Epidermal melanocyte (primary cell): ENCODE data around the gene PTPN3.
"Not testable (repeated sequence)": the region's sequence is repeated elsewhere in the genome, so short reads cannot be mapped to it uniquely, and the experiment has no call there.

Source experiments
- DNase-seq: peaks from one replicate; pipeline ENCODE4 v3.0.0; 2011; ENCODE audit warnings: low spot score; ENCODE audit not compliant: insufficient read length

The PTPN3 gene

GRCh38 chr9:109399258-109399767 is 98.8 kb downstream of the PTPN3 start:
- no peak for DNase-seq

GRCh38 chr9:109391176-109391575 is 106.9 kb downstream of the PTPN3 start:
- no peak for DNase-seq

DNA sequence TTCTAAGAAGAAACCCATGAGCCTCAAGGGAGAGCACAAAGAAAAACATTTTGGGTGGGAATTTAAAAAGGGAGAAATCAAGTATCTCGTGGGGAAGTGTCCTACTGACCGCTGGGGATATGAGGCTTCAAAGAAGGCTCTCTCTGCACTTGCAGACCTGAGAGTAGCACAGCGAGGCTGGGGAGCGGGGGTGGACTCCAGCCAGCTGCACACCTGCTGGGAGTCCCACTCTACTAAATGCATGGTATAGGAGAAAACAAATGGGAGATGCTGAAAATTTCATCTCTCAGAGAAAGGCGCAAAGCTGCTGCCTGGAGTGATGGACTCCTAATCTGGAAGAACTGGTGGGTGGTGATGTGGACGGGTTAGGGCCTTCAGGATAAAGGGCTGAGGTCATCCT is 110.3 kb downstream of the PTPN3 start:
- DNase-seq: no peak

DNA sequence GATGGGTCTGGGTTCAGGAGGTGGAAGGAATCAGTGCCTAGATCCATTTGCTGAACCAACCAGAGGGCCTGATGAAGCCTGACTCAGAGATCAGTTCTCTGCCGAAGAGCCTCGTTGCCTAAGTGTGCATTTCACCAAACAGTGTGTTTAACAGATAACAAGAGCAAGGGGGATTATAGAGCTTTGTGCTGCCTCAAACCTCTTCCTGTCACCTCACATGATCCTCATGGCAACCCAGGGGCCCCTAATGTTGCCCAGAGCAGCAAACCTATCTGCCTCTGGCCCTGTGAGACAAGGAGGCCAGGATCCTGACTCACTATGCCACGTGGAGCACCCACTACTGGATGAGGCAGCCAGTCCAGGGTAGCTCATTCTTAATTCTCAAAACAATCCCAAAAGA is 110.9 kb downstream of the PTPN3 start:
- no peak for DNase-seq

- DNase-seq: no peak
Measured at GRCh38 chr9:109385499-109385898, 112.6 kb downstream of the PTPN3 start.

- DNase-seq: no peak
Measured at GRCh38 chr9:109383947-109384346, 114.2 kb downstream of the PTPN3 start.

- no peak for DNase-seq
Measured at GRCh38 chr9:109383356-109383755, 114.8 kb downstream of the PTPN3 start.

DNA sequence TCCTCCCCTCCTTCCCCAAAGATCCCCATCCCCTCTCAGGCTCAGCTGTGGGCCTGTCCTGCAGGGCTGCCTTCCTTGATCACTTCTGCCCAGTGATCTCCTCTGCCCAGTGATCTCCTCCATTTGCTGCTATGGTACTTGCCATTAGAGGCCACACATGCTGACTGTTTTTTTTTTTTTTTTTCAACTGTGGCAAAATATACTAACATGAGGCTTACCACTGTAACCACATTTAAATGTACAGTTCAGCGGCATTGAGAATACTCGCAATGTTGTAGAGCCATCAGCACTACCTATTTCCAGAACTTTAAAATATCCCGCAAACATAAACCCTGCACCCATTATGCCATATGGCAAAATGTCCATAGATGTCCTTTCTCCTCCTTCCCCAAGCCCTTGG is 115.5 kb downstream of the PTPN3 start:
- DNase-seq: no peak

GRCh38 chr9:109382182-109382581 is 115.9 kb downstream of the PTPN3 start:
- DNase-seq: no peak

DNA sequence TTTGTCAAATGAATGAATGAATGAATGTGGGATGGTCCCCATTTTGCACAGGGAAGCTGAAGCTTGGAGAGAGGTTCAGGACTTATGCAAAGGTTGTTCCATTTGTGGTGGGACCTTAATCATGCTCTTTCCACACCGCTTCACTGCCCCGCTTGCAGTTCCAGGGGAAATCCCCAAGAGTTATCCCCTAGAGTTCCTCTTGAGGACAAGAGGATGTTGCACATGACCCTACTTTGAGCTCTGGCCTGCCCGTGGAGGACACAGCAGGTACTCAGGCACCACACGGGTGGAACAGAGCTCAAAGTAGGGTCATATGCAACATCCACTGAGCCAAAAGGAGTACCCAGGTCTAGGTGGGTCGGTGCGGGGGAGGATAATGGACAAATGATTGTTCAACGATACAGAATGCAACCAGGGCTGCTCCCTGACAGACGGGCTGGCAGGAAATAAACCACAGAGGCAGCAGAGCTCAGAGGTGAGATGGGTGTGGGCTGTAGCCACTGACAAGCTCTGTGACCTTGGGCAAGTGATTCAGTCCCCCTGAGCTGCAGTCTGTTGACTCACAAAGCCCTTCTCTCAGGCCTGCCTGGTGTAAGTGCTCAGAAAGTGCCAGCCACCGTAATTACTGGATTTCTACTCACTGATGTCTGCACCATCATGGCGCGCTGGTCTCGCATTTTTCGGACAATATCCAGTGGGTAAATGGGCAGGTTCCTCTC is 116.9 kb downstream of the PTPN3 start:
- no peak for DNase-seq

DNA sequence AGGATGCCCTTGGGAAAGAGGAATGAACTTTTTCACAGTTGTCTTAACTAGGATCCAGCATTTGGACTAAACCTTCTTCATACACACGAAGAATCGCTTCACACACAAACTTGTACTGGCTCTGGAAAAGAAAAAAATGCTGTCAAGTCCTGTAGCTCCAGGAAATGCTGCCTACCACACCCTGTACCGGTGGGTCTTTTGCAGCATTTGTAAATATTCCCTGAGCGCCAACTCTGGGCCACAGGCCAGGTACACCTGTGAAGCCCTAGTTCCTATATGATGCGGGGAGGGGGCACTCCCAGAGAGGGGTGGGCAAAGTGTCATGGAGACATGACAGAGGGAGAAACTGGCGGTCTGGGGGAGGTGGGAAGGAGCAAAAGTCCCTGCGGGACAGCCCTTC is 118.6 kb downstream of the PTPN3 start:
- no peak for DNase-seq

DNA sequence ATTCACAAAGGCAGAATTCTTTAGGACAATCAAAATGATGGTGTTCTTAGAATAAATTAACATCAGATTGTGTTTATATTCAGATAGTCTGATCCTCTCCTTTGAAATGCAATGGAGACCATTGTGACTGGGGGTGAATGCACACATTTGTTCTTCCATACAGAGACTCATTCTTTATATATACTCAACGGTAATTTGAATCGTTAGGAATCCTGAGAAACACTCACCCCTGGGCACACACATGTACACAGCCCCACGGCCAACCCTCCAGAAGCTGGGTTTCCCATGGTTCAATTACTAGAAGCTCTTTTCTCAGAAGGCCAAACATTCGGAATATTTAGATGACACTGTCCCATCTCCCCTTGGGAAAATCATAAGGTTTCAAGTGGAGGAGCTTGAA is 119.8 kb downstream of the PTPN3 start:
- no peak for DNase-seq

DNA sequence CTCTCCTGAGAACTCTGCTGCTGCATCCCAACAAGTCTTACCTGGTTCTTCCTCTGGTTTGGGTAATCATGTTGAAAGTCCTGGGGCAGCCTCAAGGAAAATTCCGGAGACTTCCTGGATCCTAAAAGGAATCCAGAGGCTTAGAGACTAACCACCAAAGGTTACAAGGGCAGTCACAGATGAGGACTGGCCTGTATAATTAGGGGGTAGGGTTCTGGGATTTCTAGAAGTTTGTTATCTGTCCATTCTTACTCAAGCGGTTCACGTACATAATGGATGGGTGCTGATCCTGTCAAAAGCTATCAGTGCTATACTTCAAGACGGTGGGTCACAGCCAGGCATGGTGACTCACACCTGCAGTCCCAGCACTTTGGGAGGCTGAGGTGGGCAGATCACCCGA is 125.9 kb downstream of the PTPN3 start:
- DNase-seq: no peak

DNA sequence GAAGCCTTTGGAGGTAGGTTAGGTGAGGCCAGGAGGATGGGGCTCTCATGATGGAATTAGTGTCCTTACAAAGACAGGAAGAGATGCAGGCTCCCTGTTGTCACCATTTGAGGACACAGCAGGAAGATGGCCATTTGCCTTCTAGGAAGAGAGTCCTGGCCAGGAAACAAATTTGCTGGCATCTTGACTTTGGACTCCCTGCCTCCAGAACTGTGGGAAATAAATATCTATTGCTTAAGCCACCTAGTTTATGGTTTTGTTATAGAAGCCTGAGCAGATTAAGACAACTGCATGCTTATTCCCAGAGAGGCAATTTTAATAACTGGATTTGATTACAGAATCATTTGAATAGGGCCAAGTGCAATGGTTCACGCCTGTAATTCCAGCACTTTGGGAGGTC is 126.7 kb downstream of the PTPN3 start:
- no peak for DNase-seq

DNA sequence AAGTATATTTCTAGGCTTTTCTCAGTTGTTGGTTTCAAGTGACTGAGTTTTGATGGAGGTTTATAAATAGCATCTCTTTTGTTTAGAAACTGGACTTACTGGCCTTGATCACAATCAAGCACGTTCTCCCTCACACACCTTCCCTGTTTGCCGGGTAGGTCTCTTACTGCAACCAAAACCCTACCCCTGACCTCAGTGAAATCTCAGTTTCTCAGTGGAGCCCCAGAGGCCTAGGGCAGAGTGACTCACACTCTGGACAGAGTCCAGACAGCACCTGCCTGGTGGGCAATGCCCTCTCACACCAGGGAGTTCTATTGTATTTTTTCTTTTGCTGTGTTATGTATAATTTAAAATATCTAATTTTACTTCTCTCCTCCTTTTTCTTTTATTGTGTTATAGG is 128.8 kb downstream of the PTPN3 start:
- no peak for DNase-seq

DNA sequence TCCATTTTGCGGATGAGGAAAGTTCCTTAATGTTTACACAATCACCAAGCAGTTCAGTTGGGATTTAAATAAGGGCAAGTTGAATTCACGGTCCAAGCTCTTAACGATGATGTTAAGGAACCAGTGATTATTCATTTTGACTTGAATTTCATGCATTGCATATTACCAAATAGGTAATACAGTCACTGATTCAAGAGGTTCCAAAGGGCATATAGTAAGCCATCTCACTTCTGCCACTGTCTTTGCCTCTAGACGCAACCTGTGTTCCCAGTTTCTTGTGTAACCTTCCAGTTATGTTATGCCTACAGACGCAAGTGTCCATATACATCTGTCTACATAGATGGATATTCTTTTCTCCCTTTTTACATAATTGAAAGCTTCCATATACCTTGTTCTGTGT is 137.3 kb downstream of the PTPN3 start:
- DNase-seq: no peak

- not testable (repeated sequence) for DNase-seq
Measured at GRCh38 chr9:109358968-109359603, 139.0 kb downstream of the PTPN3 start.

GRCh38 chr9:109355564-109356297 is 142.4 kb downstream of the PTPN3 start:
- no peak for DNase-seq

DNA sequence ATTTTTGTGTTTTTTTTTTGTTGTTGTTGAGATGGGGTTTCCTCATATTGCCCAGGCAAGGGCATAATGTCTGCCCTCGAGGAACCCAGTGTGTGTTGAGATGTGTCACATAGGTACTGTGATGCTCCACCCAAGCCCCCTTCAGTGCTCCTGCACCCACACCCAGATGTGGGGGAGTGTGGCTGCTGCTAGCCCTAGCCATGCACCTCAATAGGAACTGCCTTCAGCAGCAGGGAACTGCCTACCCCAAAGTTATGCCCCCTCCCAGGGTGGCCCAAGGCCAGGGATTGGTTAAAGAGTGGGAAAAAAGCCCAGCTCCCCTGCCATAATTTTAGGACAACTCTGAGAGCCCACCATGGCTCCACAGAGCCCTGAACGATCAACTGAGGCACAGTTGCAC is 143.9 kb downstream of the PTPN3 start:
- no peak for DNase-seq

- DNase-seq: no peak
Measured at GRCh38 chr9:109351032-109351431, 147.1 kb downstream of the PTPN3 start.

DNA sequence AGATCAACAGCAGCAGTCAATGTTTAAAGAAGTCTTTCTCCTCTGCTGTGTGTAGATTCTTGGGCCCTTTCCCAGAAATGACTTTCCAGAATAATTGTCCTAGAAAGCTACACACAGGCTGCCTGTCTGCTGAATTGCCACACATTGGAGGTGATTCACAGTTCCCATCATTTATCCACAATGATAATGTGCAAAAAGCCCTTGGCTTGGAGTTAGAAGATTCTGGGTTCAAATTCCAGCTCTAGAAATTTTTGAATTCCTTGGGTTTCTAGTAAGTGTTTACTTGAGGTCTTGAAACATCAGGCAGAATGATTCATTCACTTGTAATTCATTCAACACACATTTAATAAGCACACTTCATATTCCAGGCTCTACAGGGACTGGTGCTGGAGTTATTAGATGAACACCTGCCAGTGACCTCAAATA is 148.7 kb downstream of the PTPN3 start:
- DNase-seq: peak; percentile 35

- no peak for DNase-seq
Measured at GRCh38 chr9:109346904-109347303, 151.2 kb downstream of the PTPN3 start.
